Activated CD4-positive, alpha-beta T cell treated with anti-CD3 and anti-CD28 coated beads, Interleukin-2, amount 10 ng/mL, durations not matched to agents 24 days and 14 days (primary cell): ENCODE results near the gene R3HDM2. TPM values are rescaled to one million over a fixed set of nuclear protein-coding genes. Genes with fewer than 3 reads are reported as not detected.
A peak's percentile ranks its signal among the peaks of the same experiment; 100 is the strongest.

Experiments used
- DNase-seq: peaks from one replicate; pipeline ENCODE4 v3.0.0; 2022
- H3K27ac Mint-ChIP-seq: one replicate; pipeline ENCODE4 v1.8.0; 2022; ENCODE audit warnings: mild to moderate bottlenecking, mixed read lengths
- H3K27me3 Mint-ChIP-seq: one replicate; pipeline ENCODE4 v1.8.0; 2022; ENCODE audit warnings: mixed read lengths
- H3K36me3 Mint-ChIP-seq: one replicate; pipeline ENCODE4 v1.8.0; 2022; ENCODE audit warnings: low read depth, mild to moderate bottlenecking, mixed read lengths
- H3K4me1 Mint-ChIP-seq: one replicate; pipeline ENCODE4 v1.8.0; 2021; ENCODE audit warnings: mixed read lengths
- H3K4me3 Mint-ChIP-seq: one replicate; pipeline ENCODE4 v1.8.0; 2022; ENCODE audit warnings: mild to moderate bottlenecking, moderate library complexity, mixed read lengths
- H3K9me3 Mint-ChIP-seq: one replicate; pipeline ENCODE4 v1.8.0; 2021; ENCODE audit warnings: mixed read lengths
- intact Hi-C: fragments of 100-400 bp; cut with micrococcal nuclease; formaldehyde crosslinking; loops from one replicate; pipeline ENCODE4 v1.15.1; 2023
- total RNA-seq: library from RNA; stranded (reverse); gene quantifications from 2 replicates; pipeline ENCODE4 v1.2.3, GENCODE V29; 2022

R3HDM2 gene
- total RNA-seq: 42.7 and 45.8 TPM in 2 replicates

DNA sequence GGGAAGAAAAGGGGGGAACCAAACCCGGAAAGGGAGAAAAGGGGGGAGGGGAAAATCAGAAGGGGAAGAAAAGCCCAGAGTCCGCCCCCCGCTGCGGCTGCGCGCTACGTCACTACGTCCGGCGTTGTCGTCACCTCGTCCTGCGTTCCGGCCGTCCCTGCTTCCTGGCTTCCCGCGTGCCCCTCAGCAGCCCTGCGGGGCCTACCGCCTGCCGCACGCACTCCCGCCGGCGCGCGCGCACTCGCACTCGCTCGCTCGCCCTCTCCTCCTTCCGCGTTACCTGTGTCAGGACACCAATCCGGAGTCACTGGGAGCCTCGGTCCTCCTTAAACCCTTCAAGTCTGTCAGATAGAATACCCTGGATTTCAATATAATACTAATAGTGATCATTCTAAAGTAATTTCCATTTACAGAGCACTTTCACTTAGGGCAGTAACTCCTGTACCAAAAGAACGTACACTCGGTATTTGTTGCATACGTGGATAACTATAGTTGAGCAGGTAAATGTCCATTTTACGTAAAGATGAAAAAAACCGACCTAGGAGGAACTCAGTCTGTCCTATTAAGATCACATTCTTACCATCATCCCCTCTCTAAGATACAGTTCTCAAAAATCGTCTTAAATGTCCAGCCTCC, at the start of gene R3HDM2:
Gene R3HDM2 (minus strand): TSS at position 113 of the 636 bp plus-strand sequence. CDS start 120,615 bp downstream, outside the sequence.
- Mint-ChIP-seq H3K9me3 (no peaks in the 10 kb centered on the region), H3K27ac (peak within 1 kb of the TSS; percentile 99), H3K36me3 (peaks cover 5% of the 10 kb centered on the region), H3K27me3 (no peaks in the 10 kb centered on the region), H3K4me3 (peak within 1 kb of the TSS; percentile 99), H3K4me1 (peaks cover 33% of the 10 kb centered on the region)
- intact Hi-C loops: loop anchor here (1.0 kb wide), 4 partner anchors 22 to 192 kb away; partner anchors contain the start of gene GLI1
- peak; percentile 98 for DNase-seq

DNA sequence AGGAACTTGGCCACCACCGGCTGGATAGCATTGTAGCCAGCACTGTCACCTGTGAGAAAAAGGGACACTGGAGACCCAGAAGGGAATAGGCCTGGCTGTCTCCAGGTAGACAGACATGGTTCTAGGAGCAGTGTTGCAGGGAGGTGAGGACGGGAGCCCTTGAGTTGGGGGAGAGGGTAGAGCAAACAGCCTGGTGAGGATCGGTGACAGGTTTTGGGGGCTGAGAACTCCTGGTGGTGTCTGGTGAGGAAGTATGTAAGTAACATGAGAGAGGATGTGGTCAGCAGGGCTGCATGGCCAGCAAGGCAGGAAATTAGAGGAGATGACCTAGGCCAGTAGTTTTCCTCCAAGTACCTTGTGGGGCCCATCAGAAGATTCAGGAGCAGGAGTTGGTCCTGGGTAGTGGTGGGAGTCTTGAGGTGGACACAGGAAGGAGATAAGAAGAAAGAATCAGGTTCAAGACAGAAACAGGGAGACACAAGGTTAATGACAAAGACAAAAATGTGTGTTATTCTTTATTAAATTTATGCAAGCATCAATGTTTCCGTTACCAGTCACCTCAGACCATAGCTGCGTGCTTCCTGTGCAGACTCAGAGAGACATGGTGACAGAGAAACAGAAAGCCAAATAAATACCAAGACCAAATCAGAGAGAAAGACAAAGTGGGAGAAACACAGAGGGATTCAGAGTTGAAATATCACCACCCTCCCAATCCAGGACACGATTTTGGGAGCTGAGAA, 48.7 kb upstream of the R3HDM2 start, which contains the start of gene ARHGAP9:
Gene ARHGAP9 (minus strand): TSS at position 491 of the 740 bp plus-strand sequence. CDS start 460 bp downstream, at position 31.
- intact Hi-C loops: loop anchor here (1.0 to 10.0 kb wide), 6 partner anchors 8 to 472 kb away; partner anchors contain the start of genes DDIT3, OS9, PIP4K2C and ZBTB39
- Mint-ChIP-seq H3K36me3 (peaks cover 37% of the 10 kb centered on the region), H3K4me1 (peaks cover 57% of the 10 kb centered on the region), H3K27me3 (no peaks in the 10 kb centered on the region), H3K4me3 (peak within 1 kb of the TSS; percentile 96), H3K9me3 (no peaks in the 10 kb centered on the region), H3K27ac (peak within 1 kb of the TSS; percentile 97)
- peak; percentile 88 for DNase-seq

DNA sequence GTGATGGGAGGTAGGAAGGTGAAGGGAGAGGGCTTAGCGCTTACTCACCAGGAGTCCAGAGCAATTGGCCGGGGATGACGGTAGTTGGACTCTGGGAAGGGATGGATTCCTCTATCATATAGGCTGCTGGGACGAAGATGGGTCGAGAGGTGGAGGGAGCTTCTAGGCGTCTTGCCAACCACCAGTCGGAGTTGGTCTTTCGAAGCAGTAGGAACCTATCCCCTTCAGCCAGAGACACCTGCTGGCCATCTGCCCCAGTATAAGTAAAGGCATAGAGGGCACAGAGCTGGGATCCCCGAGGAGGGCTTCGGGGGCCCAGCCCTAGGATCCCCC, 48.2 kb upstream of the R3HDM2 start:
- Mint-ChIP-seq H3K36me3 (peaks cover 42% of the 10 kb centered on the region), H3K4me1 (peaks cover 63% of the 10 kb centered on the region), H3K4me3 (peak overlapping the region; percentile 96), H3K27ac (peak overlapping the region; percentile 97), H3K27me3 (no peaks in the 10 kb centered on the region), H3K9me3 (no peaks in the 10 kb centered on the region)
- intact Hi-C loops: loop anchor here (1.0 to 10.0 kb wide), 6 partner anchors 8 to 472 kb away; partner anchors contain the start of genes DDIT3, OS9, PIP4K2C and ZBTB39
- no peak for DNase-seq

DNA sequence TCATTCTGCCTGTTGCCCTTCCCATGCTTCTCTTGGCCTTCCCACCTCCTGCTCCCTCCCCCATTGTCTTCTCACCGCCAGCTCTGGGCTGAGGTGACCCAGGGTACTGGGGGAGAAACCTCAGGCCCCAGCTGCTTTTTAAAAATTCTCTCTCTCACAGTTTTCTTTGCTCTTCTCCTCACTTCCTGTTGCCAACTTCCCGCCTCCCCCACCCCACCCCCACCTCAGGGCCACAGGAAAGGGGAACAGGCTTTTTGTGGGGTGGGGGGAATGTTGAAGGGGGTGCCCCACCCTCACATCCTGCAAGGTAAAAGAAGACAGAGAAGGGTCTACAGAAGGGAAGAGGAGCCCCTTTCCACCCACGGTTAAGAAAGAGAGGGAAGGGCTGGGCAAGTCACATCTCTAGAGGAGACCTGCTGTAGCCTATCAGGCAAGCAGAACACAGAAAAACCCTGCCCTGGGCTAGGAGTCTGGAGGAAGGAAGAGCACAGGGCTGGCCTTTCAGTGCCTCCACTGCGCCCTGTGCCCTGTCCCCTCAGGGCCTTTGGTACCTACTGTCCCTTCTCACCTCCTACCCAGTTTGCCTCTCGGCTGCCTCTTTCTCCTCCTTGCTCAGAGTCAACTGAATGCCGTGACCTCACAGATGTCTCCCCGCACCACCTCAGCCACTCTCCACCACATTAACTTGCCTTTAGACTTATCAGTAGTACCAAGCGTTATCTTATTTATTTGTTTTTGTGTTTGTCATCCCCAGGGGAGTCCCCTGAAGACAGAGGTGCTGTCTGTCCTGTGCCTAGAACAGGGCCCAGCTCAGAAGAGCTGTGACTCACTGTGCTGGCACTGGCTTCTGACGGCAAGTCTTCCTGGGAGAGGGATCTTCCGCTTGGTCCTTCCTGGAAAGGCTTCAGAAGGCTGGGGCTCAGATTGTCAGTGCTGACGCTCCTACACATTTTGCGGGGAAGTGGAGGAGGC, 47.2 kb upstream of the R3HDM2 start:
- peak overlapping the region; percentile 97 for H3K27ac Mint-ChIP-seq
- H3K4me3 Mint-ChIP-seq: peak overlapping the region; percentile 96
- H3K27me3 Mint-ChIP-seq: no peaks in the 10 kb centered on the region
- peak; percentile 87 for DNase-seq
- H3K9me3 Mint-ChIP-seq: no peaks in the 10 kb centered on the region
- H3K36me3 Mint-ChIP-seq: peaks cover 49% of the 10 kb centered on the region
- intact Hi-C loops: loop anchor here (1.0 to 10.0 kb wide), 5 partner anchors 16 to 471 kb away; partner anchors contain the start of genes OS9, PIP4K2C and ZBTB39
- H3K4me1 Mint-ChIP-seq: peaks cover 66% of the 10 kb centered on the region

DNA sequence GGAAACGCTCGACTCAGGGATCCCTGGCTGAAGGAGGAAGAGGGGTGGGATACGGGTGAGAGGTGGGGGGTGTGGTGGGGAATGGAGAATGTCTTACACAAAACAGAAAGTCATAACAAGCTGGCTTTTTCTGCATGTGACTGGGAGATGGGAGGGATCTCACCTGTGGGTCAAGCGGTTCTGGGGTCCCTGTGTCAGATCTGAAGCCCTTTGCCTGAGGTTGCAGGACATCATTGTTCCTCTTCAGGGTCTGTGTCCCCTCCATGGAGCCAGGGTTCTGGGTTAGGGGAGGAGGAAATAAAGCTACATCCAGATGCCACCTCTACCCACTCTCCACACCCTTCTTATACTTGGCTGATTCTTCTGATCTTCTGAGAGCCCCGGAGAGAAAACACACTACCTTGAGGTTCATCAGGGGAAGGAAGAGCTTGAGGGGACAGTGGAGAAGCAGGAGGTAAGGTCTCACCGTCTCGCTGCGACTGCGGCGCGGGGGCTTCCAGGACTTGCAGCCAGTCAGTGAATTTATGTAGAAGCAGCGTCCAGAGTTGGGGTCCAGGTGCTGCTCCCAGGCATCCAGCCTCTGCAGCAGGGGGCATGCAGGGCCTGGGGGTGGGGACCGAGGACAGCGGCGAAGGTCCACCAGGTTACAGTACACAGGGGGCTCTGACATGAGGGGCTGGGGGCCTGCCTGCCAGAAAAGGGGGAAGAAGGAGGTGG, 46.3 kb upstream of the R3HDM2 start:
- Mint-ChIP-seq H3K27ac (peak overlapping the region; percentile 97), H3K4me3 (peak overlapping the region; percentile 96), H3K27me3 (no peaks in the 10 kb centered on the region), H3K36me3 (peaks cover 55% of the 10 kb centered on the region), H3K4me1 (peaks cover 71% of the 10 kb centered on the region), H3K9me3 (no peaks in the 10 kb centered on the region)
- intact Hi-C loops: loop anchor here (1.0 to 10.0 kb wide), 4 partner anchors 18 to 470 kb away; partner anchors contain the start of genes GLI1, OS9 and ZBTB39
- DNase-seq: peak; percentile 76

DNA sequence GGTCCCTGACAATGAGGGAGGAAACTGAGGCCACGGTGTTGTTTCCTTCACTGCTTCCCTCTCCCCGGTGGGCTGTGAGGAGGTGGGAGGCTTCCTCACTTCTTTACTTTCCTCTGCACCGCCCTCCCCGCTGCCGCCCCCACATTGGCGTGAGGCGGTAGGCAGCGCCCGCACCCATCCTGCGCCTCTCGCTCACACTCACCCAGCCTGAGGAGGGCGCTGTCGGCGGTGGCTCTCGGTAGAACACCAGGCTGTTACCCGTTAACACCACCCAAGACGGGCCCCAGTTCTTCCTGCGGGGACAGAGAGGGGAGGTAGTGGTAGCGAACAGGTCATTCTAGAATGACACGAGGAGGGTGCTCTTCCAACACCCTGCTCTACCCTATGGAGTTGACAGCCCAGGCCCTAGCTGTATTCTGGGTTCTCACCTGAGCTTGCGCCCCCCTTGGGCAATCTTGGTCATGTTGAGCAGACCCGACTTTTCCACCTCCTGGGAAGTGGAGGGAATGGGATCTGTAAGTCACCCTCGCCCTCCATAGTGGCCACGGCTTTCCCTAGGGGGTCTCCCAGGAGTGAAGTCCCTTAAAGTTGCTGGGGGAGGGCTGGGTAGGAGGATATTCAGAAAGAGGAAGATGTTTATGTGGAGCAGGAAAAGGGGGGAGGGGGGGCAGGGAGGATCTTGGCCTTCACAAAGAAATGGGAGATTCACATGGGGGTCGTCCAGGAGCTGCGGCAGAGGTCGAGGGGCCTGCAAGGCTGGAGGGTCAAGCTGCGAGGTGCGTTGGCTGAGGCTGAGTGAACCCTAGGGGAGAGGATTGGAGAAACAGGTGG, 45.5 kb upstream of the R3HDM2 start:
- H3K36me3 Mint-ChIP-seq: peaks cover 60% of the 10 kb centered on the region
- no peaks in the 10 kb centered on the region for H3K27me3 Mint-ChIP-seq
- peak overlapping the region; percentile 97 for H3K27ac Mint-ChIP-seq
- peaks cover 68% of the 10 kb centered on the region for H3K4me1 Mint-ChIP-seq
- H3K9me3 Mint-ChIP-seq: no peaks in the 10 kb centered on the region
- H3K4me3 Mint-ChIP-seq: peak overlapping the region; percentile 96
- DNase-seq: peak; percentile 93
- intact Hi-C loops: loop anchor here (1.0 to 10.0 kb wide), 4 partner anchors 17 to 469 kb away; partner anchors contain the start of genes GLI1, OS9 and ZBTB39

DNA sequence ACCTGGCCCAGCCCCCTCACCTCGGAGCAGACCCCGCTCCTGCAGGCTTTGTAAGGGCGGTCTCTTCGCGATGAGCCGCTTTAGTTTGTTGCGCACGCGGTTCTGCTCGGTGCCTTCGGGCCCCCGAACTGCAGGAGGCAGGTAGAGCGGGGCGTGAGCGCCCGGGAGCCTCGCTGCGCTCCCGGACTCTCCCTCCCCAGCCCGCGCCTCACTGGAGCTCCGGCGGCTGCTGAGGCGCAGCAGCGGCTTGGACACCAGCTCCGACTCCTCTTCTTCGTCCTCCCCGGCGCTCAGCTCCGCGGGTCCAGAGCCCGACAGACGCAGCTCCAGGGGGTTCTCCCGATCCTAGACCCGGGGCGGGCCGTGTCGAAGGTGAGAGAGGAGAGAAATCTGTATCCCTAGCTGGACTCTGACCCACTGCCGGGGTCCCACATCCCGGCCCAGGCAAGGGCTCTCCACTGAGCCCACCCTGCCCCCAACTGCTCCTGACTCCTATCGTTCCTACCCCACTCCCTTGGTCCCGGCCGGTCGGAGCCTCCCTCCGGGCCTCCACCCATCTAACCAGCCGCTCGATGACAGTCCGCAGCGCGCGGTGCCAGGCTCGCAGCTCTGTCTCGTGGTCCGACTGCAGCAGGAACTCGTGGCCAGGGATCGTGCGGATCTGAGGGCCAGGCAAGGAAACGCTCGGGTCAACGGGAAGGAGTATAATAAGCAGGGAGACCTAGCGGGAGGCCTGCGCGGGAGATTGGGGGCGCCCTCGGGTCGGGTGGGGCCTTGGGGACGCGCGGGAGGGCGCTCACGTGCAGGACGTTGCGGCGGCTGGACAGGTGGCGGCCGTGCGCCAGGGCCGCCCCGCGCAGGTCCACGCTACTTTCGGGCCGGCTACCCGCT, 44.7 kb upstream of the R3HDM2 start:
- peaks cover 64% of the 10 kb centered on the region for H3K36me3 Mint-ChIP-seq
- H3K27ac Mint-ChIP-seq: peak overlapping the region; percentile 97
- peaks cover 62% of the 10 kb centered on the region for H3K4me1 Mint-ChIP-seq
- no peaks in the 10 kb centered on the region for H3K27me3 Mint-ChIP-seq
- DNase-seq: no peak
- peak overlapping the region; percentile 96 for H3K4me3 Mint-ChIP-seq
- no peaks in the 10 kb centered on the region for H3K9me3 Mint-ChIP-seq
- intact Hi-C loops: loop anchor here (1.0 to 10.0 kb wide), 4 partner anchors 16 to 468 kb away; partner anchors contain the start of genes GLI1, OS9 and ZBTB39

DNA sequence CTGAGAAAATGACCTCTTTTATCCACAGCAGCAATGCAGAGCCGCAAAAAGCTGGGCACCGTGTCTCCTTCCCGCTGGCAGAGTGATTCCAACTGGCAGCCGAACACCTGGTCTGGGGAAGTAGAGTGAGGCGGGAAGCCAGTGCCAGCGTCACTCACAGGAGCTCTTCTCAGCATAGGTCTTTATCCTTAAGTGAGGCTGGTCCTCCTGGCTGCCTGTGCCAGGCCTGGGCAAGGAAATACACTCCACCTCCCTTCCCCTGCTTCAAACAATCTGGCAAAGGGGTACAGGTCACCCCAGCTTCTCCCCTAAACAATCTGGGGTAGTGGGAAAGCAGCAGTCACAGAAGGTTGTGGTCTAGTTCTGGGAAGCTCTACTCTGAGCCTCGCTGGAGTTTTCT, 44.0 kb upstream of the R3HDM2 start:
- Mint-ChIP-seq H3K36me3 (peaks cover 64% of the 10 kb centered on the region), H3K4me3 (peak overlapping the region; percentile 72), H3K27me3 (no peaks in the 10 kb centered on the region), H3K9me3 (no peaks in the 10 kb centered on the region), H3K27ac (peak overlapping the region; percentile 68), H3K4me1 (peaks cover 55% of the 10 kb centered on the region)
- no peak for DNase-seq
- intact Hi-C loops: loop anchor here (5.0 to 10.0 kb wide), 3 partner anchors 220 to 468 kb away; partner anchors contain the start of genes OS9 and ZBTB39

DNA sequence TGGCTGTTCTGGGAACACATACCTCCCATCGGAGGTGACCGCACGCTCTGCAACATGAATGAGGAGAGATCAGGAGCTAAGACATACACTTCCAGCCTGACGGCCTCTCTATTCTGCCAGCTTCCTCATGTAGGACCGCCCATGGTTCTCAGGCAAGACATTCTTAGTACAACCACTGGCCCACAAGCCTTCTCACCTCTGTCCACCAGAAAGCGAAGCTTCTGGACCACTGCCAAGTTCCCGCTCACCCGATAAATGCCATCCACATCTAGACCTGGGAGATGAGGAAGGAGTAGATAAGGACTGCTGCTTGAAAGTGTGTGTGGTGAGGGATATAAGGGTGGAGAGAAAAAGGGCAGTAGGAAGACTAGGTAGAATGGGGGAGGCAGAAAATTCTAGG, 43.6 kb upstream of the R3HDM2 start:
- Mint-ChIP-seq H3K27me3 (no peaks in the 10 kb centered on the region), H3K4me1 (peaks cover 51% of the 10 kb centered on the region), H3K36me3 (peaks cover 65% of the 10 kb centered on the region), H3K27ac (peak overlapping the region; percentile 68), H3K9me3 (no peaks in the 10 kb centered on the region), H3K4me3 (peak overlapping the region; percentile 72)
- no peak for DNase-seq
- intact Hi-C loops: loop anchor here (10.0 kb wide), 1 partner anchor 220 kb away; the partner anchor contains the start of gene OS9

DNA sequence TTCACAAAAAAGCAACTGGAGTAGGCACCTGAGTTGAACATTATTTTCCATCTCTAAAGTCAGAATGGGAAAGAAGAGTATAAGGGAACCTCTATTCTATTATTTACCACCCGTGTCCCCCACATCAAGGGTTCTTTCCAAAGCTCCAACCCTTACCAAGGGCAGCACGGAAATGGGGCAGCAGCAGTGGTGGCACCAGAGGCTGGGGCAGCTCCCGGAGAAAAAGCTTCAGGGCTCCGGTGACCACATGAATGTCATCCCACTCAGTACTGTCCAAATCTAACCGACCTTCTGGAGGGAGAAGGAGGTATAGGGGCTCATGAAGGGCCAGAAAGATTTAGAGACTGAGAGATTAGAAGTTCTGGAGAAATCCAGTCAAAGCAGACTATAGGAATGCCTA, 43.0 kb upstream of the R3HDM2 start:
- Mint-ChIP-seq H3K9me3 (no peaks in the 10 kb centered on the region), H3K27me3 (no peaks in the 10 kb centered on the region), H3K27ac (peak overlapping the region; percentile 68), H3K4me3 (peak overlapping the region; percentile 72), H3K36me3 (peaks cover 67% of the 10 kb centered on the region), H3K4me1 (peaks cover 47% of the 10 kb centered on the region)
- intact Hi-C loops: loop anchor here (10.0 kb wide), 1 partner anchor 221 kb away; the partner anchor contains the start of gene OS9
- DNase-seq: no peak

DNA sequence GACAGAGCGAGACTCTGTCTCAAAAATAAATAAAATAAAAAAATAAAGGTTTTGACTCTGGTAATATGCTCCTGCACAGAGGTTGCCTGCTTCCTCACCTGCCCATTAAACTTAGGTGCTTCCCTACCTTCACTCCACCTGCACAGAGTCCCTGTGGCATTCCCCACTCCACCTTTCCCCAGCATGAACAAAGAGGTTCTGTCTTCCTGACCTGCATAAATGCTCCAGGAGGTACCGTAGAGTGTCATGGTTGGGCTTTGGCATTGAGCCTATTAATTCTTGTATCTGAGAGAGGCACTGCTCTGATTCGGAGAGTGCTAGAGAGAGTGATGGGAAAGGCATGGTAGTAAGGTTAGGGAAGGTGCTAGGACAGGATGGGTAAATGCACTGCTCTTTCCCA, 42.5 kb upstream of the R3HDM2 start:
- Mint-ChIP-seq H3K9me3 (no peaks in the 10 kb centered on the region), H3K36me3 (peaks cover 65% of the 10 kb centered on the region), H3K4me1 (peaks cover 42% of the 10 kb centered on the region), H3K27me3 (no peaks in the 10 kb centered on the region), H3K27ac (peak overlapping the region; percentile 2), H3K4me3 (no peak overlapping the region)
- intact Hi-C loops: loop anchor here (10.0 kb wide), 1 partner anchor 221 kb away; the partner anchor contains the start of gene OS9
- DNase-seq: no peak
